ENCODE results near the gene RBMY1J.
"Not testable (repeated sequence)": the region's sequence is repeated elsewhere in the genome, so short reads cannot be mapped to it uniquely, and the experiment has no call there.

The RBMY1J gene

GRCh38 chrY:22403110-22403509 is at the start of gene RBMY1J:
Gene RBMY1J (plus strand): TSS chrY:22403410. CDS start chrY:22405448, 2,038 bp downstream.
- not testable (repeated sequence) for DNase-seq (ENCODE audit: low spot score)

DNA sequence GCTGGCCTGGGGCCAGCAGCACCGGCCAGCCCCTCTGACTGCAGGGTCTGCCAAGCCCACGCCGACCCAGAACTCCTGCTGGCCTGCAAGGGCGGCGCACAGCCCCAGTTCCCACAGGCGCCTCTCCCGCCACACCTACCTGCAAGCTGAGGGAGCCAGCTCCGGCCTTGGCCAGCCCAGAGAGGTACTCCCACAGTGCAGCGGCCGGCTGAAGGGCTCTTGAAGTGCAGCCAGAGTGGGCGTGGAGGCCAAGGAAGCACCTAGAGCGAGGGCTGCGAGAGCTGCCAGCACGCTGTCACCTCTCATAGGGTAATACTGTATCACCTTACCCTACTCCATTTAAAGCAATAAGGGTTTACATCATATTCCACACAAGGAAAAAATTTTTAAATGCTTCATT is 35.8 kb upstream of the RBMY1J start:
- DNase-seq (ENCODE audit: low spot score): no peak

DNA sequence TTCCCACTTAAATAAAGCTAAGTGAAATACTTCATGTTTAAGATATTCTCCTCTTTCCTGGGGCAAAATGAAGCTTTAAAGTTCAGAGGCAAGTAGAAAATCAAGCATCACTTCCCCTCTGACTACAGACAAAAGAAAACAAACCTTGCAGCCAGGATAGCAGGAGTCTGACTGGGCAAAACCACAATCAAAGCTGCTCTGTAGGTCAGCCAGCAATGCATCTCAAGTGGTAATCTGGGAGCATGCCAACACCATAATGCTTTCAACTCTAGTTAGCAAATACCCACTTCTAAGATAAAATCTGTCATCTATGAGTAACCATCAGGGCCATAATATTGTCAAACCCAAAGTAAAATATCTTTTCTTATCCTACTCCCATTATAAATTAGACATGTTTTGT is 32.6 kb upstream of the RBMY1J start:
- DNase-seq (ENCODE audit: low spot score): no peak

GRCh38 chrY:22373494-22373893 is 29.7 kb upstream of the RBMY1J start:
- DNase-seq (ENCODE audit: low spot score): no peak

DNA sequence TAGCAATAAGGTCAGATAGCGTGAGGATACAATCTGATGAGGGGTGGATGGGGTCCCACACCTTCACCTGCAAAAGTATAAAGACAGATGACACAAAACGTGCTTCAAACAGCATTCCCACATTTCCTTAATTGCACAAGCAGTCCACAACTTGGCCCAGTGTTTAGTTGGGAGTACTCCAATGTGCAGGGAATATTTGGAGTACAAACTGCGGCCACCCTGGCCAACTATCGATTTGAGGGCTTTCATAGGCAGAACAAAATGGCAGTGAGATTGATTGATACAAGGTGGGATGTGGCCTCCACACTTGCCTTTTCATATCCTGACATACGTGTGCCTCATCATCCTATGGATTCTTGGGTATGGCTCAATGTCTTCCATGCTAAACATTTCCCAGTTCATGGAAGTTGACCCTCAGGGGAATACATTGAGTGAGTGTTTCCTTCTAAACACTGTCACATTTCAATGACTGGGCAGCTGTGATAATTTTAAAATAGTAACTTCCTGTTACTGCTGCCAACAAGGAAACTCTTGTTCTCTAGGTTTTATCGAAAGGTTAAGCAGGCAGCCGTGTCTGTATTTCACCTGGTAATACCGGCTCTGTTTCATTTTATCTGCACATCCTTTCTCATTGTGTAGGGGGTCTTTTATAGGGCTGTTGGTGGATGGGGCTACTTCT is 41.6 kb downstream of the RBMY1J start:
- not testable (repeated sequence) for DNase-seq (ENCODE audit: low spot score)

- not testable (repeated sequence) for DNase-seq (ENCODE audit: low spot score)
Measured at GRCh38 chrY:22455522-22455921, 52.3 kb downstream of the RBMY1J start.

- not testable (repeated sequence) for DNase-seq (ENCODE audit: low spot score)
Measured at GRCh38 chrY:22461962-22462361, 58.8 kb downstream of the RBMY1J start.
